Measurements from ENCODE around the gene PISD.

The PISD gene

GRCh38 chr22:31652911-31653684, 8.9 kb downstream of the PISD start:
- DNase-seq (ENCODE audit: low read depth) = no peak

- DNase-seq (ENCODE audit: low read depth) = no peak
These were observed 9.9 kb downstream of the PISD start for GRCh38 chr22:31652088-31652487.

- DNase-seq (ENCODE audit: low read depth) = no peak
These were observed 10.4 kb downstream of the PISD start for GRCh38 chr22:31651664-31652063.

- no peak for DNase-seq (ENCODE audit: low read depth)
These were observed 11.6 kb downstream of the PISD start for GRCh38 chr22:31650391-31650790.

- no peak for DNase-seq (ENCODE audit: low read depth)
These were observed 14.3 kb downstream of the PISD start for GRCh38 chr22:31647523-31648320.

GRCh38 chr22:31647066-31647465, 14.9 kb downstream of the PISD start:
- DNase-seq (ENCODE audit: low read depth) = no peak

GRCh38 chr22:31646186-31647019, 15.6 kb downstream of the PISD start:
- DNase-seq (ENCODE audit: low read depth) = no peak

- DNase-seq (ENCODE audit: low read depth) = no peak
These were observed 22.5 kb downstream of the PISD start for GRCh38 chr22:31639436-31640039.

- no peak for DNase-seq (ENCODE audit: low read depth)
These were observed 24.0 kb downstream of the PISD start for GRCh38 chr22:31637891-31638618.

- DNase-seq (ENCODE audit: low read depth) = no peak
These were observed 24.5 kb downstream of the PISD start for GRCh38 chr22:31637447-31637890.

GRCh38 chr22:31635638-31636306, 26.2 kb downstream of the PISD start:
- no peak for DNase-seq (ENCODE audit: low read depth)

- no peak for DNase-seq (ENCODE audit: low read depth)
These were observed 30.6 kb downstream of the PISD start for GRCh38 chr22:31631436-31631835.

GRCh38 chr22:31630331-31631329, 31.4 kb downstream of the PISD start:
- peak; percentile 72 for DNase-seq (ENCODE audit: low read depth)

GRCh38 chr22:31629741-31630184, 32.3 kb downstream of the PISD start:
- DNase-seq (ENCODE audit: low read depth) = no peak

GRCh38 chr22:31628969-31629708, 32.9 kb downstream of the PISD start:
- DNase-seq (ENCODE audit: low read depth) = no peak

- no peak for DNase-seq (ENCODE audit: low read depth)
These were observed 33.7 kb downstream of the PISD start for GRCh38 chr22:31628362-31628761.

- no peak for DNase-seq (ENCODE audit: low read depth)
These were observed 34.7 kb downstream of the PISD start for GRCh38 chr22:31627223-31627731.

- no peak for DNase-seq (ENCODE audit: low read depth)
These were observed 35.4 kb downstream of the PISD start for GRCh38 chr22:31626427-31627150.
